WERI-Rb-1 (cell line): ENCODE data around the gene SKAP1.
"Not testable (repeated sequence)": the region's sequence is repeated elsewhere in the genome, so short reads cannot be mapped to it uniquely, and the experiment has no call there.

Source experiments
- DNase-seq: peaks from one replicate; pipeline ENCODE4 v3.0.0-alpha.2; 2020
- H3K27ac ChIP-seq: fragments of 250-450 bp; sonication (Bioruptor Pico); 2 replicates; pipeline ENCODE4 v1.5.1; 2020; ENCODE audit warnings: mild to moderate bottlenecking, moderate library complexity
- H3K27me3 ChIP-seq: fragments of 250-450 bp; sonication (Bioruptor Pico); 2 replicates; pipeline ENCODE4 v1.5.1; 2021; ENCODE audit warnings: mild to moderate bottlenecking, low read depth, moderate library complexity; ENCODE audit not compliant: insufficient read depth, severe bottlenecking
- H3K36me3 ChIP-seq: fragments of 250-450 bp; sonication (Bioruptor Pico); 2 replicates; pipeline ENCODE4 v1.5.1; 2020; ENCODE audit warnings: mild to moderate bottlenecking, moderate library complexity
- H3K4me3 ChIP-seq: 2 replicates; pipeline ENCODE4 v1.5.1; 2011; ENCODE audit warnings: low read depth, mild to moderate bottlenecking, control low read depth, low read length
- H3K9me3 ChIP-seq: fragments of 250-450 bp; sonication (Bioruptor Pico); 2 replicates; pipeline ENCODE4 v1.5.1; 2021; ENCODE audit warnings: mild to moderate bottlenecking, moderate library complexity; ENCODE audit not compliant: severe bottlenecking
- CTCF ChIP-seq: IDR thresholded peaks from 2 replicates; pipeline ENCODE4 v1.5.1; 2011; ENCODE audit warnings: low read depth, mild to moderate bottlenecking, control low read depth, inconsistent platforms, low read length

Gene SKAP1

GRCh38 chr17:48429156-48429555 is 858 bp downstream of the SKAP1 start:
- Histone ChIP-seq H3K9me3 (peaks cover 2% of the 10 kb centered on the region), H3K27me3 (peaks cover 98% of the 10 kb centered on the region), H3K36me3 (no peaks in the 10 kb centered on the region), H3K27ac (no peak overlapping the region), H3K4me3 (no peak overlapping the region)
- DNase-seq: no peak
- TF ChIP-seq CTCF: no peak

- TF ChIP-seq CTCF: no peak
- H3K4me3 ChIP-seq: no peak overlapping the region
- H3K9me3 ChIP-seq: peaks cover 2% of the 10 kb centered on the region
- no peak overlapping the region for H3K27ac ChIP-seq
- peaks cover 96% of the 10 kb centered on the region for H3K27me3 ChIP-seq
- no peaks in the 10 kb centered on the region for H3K36me3 ChIP-seq
- DNase-seq: no peak
Observed at GRCh38 chr17:48427598-48427997, 2.4 kb downstream of the SKAP1 start.

GRCh38 chr17:48426761-48427500 is 3.1 kb downstream of the SKAP1 start:
- TF ChIP-seq CTCF: no peak
- Histone ChIP-seq H3K27ac (no peak overlapping the region), H3K36me3 (no peaks in the 10 kb centered on the region), H3K27me3 (peaks cover 96% of the 10 kb centered on the region), H3K9me3 (peaks cover 4% of the 10 kb centered on the region), H3K4me3 (no peak overlapping the region)
- DNase-seq: no peak

GRCh38 chr17:48426019-48426665 is 3.9 kb downstream of the SKAP1 start:
- Histone ChIP-seq H3K27ac (no peak overlapping the region), H3K27me3 (peaks cover 96% of the 10 kb centered on the region), H3K4me3 (no peak overlapping the region), H3K9me3 (peaks cover 10% of the 10 kb centered on the region), H3K36me3 (no peaks in the 10 kb centered on the region)
- DNase-seq: no peak
- TF ChIP-seq CTCF: no peak

- not testable (repeated sequence) for DNase-seq, H3K36me3 ChIP-seq, H3K4me3 ChIP-seq, H3K27ac ChIP-seq, H3K9me3 ChIP-seq
- H3K27me3 ChIP-seq: peaks cover 97% of the 10 kb centered on the region
Observed at GRCh38 chr17:48422060-48422459, 8.0 kb downstream of the SKAP1 start.

GRCh38 chr17:48420823-48421222 is 9.2 kb downstream of the SKAP1 start:
- Histone ChIP-seq H3K27me3 (peaks cover 97% of the 10 kb centered on the region), H3K4me3 (no peak overlapping the region), H3K27ac (no peak overlapping the region), H3K36me3 (no peaks in the 10 kb centered on the region), H3K9me3 (peaks cover 8% of the 10 kb centered on the region)
- no peak for DNase-seq
- TF ChIP-seq CTCF: no peak
